Stimulated activated naive CD4-positive, alpha-beta T cell treated with Interleukin-2 at 50 U/mL for 16 hours (primary cell): ENCODE measurements around the gene SLC2A4.

Experiments used
- DNase-seq: peaks from one replicate; lab custom pipeline; 2025; lab: John Stamatoyannopoulos, UW

Gene SLC2A4

DNA sequence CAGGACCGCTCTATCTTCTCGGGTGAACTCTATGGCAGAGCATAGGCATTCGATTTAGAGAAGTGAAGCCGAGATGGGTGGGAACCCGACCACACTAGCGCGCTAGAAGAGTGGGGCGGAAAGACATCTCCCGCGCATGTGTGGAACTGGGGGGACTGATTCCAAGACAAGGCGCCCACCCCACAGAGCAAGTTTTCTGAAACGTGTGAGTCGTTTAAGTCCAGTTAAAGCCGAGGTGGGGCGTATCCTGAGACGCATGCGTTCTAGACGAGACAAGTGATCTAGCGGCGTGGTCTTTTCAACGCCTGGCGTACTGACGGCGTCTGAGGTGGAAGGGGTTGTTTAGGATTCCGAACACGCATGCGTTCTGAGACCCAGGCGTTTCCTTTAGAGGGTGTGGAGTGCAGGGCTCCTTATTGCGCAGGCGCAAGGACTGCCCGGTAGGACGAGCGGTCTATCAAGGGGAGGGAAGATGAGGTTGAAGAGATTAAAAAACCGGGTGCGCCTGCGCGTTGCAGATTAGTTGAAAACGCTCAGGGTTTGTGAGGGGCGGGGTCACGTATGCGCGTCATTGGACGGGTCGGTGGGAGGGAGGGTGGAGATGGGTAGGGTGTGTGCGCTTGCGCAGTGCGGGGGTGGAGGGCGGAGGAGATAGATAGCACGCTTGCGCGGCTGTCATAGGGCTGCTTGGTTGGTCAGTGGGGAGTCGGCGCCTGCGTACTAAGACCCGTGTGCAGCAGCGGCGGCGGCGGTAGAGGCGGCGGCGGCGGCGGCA is 25.6 kb downstream of the SLC2A4 start, which contains the start of gene EIF5A:
Gene EIF5A, plus strand, starts transcription at position 718 of the 775 bp plus-strand sequence. CDS start 2,008 bp downstream, outside the sequence.
- DNase-seq = peak; percentile 100

DNA sequence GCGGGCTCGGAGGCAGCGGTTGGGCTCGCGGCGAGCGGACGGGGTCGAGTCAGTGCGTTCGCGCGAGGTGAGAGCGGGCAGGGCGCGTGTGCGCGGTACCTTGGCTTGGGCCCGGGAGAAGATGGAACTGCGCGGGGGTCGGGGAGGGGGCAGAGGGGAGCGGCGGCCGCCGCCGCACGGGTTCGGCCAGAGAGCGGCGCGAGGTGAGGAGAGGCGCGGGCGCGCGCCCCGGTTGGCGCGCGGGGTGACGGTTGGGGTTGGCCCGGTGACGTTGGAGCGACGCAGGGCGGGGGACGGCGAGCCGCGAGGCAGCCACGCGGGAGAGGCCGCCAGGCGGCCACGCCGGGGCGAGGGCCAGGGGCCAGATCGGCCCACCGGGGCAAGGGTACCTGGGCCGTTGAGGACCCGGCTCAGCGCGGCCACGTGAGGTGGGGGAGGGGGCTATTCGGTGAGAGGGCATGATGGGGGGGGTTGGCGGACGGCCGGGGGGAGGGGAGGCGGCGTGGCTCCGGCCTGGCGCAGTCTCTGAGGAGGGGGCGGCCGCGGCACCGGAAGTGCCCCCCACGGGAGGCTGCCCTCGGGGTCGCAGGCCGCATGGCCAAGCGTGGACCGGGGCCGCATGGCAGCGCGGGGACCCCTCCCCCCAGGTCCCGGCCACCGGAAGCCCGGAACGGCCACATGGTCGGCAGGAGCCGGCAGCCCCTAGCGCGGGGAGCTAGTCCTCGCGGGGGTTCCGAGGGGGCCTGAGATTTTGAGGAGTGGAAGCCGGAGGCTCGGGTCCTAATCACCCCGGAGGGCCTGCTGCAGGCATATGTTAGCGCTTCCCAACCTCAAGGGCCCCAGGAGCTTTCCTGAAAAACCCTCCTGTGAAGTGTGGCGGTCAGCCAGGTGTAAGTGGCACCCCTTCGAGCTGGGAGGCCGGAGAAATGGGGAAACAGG is 26.4 kb downstream of the SLC2A4 start:
- DNase-seq = peak; percentile 45

DNA sequence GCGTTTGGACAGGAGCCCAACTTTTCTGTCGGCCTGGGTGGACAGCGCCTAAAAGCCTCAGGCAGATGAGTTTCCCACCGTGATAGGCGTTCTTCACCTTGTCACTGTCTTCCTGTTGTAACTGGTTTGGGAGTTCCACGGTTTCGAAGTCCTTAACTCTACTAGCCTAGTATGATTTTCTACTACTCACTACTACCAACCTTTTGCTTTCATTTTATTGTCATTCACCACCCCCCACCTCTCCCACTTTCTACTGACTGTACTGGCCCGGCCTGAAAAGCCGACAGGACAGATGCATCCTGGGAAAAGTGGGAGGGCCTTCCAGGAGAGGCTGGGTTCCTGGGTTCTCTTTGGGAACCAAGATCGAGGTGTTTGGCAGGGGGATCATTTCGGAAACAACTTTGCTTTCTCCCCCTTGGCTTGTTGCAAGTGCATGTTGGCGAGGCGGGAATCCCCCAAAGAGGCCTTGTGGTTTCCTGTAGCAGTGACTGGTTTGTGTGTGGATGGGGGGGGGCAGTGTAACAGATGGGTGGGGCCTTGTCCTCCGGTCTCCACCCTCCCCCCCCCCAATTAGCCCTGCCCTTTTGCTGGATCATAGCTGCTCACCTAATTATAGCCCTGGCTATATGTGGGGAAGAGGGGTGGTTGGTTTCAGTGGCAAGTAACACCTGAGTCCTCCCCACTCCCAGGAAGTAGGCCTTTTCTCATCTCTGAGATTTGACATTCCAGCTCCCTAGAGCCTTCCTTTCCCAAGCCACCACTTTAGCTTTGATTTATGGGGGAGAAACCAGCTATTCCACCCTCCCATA is 27.3 kb downstream of the SLC2A4 start:
- peak; percentile 90 for DNase-seq

DNA sequence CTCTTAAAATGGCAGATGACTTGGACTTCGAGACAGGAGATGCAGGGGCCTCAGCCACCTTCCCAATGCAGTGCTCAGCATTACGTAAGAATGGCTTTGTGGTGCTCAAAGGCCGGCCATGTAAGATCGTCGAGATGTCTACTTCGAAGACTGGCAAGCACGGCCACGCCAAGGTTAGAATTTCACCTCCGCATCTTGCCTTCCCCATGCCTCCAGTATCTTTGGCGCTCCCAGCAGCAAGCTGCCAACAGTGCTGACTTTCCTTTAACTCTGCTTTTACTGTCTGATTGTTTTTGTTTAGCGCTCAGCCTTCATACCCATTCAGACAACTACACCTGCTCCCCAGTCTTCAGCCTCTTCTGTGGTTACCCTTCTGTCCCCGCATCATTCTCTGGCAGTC is 28.1 kb downstream of the SLC2A4 start:
- no peak for DNase-seq

DNA sequence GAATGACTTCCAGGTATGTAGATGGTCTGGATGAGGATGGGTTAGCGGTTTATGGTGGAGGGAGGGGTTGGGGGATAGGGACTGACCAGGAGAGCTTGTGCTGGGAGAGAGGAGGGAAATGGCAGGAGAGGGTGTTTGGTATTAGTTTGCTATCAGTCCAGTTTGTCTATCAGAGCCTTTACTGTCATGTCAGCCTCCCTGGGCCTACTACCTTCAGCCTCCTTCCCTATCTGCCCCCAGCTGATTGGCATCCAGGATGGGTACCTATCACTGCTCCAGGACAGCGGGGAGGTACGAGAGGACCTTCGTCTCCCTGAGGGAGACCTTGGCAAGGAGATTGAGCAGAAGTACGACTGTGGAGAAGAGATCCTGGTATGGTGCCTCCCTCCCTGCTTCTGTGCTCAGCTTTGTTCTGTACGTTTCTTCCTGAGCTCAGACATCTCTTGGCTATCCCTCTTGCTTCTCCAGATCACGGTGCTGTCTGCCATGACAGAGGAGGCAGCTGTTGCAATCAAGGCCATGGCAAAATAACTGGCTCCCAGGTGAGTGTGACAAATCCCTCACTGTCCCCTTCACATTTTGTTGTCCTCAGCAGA is 29.7 kb downstream of the SLC2A4 start:
- DNase-seq = no peak

DNA sequence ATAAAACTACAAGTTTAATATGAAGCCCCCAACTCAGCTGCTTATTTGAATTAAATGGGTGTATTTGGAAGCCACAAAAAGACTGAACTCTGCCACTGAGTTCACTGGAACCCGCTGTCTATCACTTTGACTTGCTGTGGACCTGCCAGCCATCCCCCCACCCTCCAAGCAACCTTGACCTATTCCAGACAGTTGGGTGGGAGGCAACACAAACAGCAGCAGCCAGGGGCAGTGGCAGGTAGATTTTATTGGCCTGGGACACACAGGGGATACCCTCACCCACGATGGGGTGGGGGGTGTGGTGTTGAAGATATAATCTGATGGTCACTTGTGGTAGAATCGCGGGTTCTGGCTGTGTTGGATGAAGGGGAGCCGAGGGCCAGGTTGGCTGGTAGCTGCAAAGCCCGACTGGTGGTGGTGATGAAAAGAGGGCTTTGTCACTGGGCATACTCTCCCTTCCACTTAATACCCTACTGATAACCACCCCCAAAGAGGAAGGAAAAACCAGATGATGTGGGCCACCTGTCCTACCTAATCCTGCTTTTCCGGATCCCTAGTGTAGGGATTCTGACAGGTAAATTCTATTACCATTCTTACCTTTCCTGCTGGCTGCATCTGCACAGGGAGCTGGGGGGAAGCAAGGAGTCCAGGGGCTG is 31.0 kb downstream of the SLC2A4 start:
- no peak for DNase-seq

DNA sequence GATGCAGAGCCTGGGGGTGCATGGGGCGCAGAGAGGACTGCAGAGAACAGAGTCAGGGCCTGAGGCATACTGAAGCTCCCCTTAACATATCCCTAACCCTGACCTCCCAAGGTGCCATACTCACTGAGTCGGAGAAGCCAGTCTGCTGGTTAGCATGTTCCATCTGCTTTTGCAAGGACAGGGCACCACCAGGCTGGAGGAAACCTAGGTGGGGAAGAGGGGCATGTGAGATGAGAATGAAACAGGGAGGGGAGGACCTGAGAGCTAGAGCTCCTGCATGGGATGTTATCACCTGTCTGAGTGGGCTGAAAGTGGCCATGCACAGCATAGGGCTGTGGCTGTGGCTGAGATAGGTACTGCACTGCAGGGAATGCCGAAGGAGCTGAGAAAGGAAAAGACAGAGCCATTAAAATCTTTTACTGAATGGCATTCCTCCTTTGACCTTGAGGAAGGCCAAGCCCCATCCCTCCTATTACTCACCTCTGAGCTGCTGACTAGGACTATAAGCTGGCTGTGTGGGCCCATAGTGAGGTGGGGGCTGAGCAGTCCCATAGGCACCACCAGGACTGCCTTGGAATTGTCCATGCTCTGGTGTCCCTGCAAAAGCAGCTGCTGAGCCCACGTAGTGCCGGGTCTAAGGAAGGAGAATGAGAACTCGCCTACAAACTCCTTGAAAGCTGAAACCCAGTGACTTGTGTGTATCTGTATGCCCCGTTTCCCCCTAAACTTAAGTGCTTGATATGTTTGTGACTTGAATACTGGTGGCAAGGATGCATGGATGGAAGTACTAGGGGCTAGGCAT is 31.8 kb downstream of the SLC2A4 start:
- DNase-seq = no peak

DNA sequence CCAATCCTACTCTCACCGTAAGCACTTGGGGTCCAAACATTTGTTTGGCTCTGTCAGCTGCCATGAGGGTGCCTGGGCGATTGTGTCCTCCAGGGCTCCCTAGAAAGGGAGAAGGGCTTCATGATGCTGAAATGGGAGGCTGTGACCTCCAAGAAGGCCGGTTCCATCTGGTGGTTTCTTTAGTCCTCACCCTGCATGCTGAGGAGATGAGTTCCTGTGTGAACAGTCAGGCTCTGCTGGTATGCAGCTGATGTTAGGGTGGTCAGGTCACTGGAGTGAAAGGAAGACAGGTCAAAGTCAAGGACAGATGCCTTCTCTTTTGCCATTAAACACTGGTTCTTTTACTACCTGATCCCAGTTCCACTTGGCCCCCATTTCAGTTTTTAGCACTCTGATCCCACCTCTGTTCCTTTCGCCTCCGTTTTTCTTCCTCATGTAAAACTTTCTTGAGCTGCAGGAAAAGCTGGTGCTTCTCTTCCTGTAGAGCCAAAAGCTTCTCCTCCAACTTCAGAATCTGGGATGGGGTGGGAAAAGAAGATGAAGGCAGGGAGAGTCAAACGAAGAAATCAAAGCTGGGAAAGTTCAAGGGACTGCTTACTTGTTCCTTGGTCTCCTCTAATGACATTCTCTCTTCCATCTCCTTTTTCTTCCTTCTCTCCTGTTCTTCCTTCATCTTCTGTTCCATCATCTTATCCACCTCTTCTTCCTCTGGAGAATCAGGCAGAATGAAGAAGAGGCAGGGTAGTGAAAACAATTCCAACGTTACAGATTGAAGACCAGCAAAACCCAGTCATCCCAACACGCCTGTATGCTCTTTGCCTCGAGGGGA is 32.6 kb downstream of the SLC2A4 start:
- no peak for DNase-seq

DNA sequence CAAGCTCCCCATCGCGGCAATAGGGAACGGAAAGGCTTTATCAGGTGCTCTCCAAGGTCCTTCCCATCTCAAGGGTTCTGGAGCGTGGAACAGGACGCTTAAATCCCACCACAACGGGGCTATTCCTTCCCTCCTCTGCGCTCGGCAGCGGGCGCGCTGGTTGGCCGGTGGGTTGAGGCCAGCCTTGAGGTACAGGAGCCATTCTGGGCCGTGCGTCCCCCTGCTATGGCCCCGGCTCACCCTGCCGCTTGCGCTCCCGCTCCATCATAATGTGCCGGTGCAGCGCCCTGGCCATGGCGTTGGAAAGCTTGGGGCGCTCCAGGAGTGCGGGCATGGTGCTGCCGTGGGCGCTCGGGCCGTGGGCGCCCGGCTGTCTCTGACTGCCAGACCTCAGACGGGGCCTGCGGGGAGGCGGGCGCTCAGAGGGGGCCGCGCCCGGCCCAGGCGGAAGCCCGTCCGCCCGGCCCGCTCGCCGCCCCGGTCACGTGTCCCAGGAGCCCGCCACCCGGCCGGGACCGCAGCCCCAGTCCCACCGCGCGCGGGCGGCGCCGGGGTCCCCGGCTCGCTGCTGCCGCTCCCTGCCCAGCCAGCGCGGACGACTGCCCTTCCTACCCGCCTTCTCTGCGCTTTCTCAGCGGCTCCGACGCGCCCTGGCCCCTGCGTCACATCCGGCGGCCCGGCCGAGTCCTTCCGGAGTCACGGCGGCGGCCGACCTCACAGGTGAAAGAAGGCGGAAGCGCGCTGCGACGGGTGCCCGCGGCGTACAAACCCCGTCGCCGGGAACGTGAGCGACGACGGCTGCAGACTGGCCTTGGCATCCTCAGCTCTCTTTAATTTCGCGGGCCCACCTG is 33.4 kb downstream of the SLC2A4 start, which contains the start of gene GPS2:
Gene GPS2, minus strand, starts transcription at position 642 of the 851 bp plus-strand sequence. Its CDS starts 308 bp downstream, at position 334.
- DNase-seq = peak; percentile 90

DNA sequence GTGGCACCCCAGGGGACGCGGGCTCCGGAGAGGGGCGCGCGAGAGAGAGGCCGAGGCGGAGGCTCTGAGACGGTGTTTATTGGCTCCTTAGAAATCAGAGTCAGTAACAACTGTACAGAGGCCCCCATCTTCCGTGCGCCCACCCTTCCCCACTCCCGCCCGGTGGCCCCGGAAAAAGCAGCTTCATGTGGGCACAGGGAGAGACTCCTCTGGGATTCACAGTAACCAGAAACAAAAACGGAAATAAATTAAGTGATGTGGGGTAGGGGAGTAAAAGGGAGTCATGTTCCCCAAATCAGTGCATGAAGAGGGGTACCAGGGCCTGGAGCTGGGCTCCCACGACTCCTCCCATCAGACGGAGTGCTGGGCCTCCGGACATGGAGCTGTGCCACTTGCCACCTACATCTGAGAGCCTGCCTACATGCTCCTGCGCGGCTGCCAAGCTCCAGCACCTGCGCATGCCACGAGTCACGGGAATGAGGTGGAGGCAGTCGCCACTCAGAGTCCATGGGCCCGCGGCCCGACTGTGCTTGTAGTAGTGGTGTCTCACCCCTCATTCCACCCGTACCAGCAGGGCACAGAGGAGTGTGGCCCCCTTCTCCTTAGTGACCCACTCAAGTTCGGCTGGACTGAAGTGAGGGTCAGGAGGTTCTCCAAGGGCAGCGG is 34.2 kb downstream of the SLC2A4 start:
- DNase-seq = no peak

DNA sequence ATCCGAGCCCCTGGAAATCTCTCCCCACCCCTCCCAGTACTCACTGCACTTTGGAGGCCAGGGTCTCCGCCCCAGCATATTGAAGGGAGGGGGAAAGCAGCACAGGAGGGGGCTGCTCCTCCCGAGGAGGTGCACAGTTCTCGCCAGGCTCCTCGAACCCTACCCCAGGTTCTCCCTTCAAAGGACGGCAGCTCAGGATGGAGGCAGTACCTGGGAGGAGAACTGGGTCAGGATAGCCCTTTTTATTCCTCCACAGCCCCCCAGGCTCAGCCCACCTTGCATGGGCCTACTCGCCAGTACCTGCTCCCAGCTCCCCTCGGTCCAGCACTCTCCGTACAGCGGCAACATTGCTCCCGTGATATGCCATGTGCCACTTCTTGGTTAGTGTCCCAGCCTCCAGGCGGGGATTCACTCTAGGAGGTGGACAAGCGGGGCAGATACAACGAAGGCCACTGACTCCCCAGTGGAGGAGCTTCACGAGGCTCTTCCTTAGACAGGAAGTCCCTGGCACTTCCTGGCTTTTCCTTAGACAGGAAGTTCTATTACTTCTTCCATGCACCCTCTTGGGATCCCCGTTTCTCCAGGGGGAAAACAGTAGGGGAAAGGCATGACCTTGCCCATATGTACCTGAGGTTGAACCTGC is 35.8 kb downstream of the SLC2A4 start:
- no peak for DNase-seq

DNA sequence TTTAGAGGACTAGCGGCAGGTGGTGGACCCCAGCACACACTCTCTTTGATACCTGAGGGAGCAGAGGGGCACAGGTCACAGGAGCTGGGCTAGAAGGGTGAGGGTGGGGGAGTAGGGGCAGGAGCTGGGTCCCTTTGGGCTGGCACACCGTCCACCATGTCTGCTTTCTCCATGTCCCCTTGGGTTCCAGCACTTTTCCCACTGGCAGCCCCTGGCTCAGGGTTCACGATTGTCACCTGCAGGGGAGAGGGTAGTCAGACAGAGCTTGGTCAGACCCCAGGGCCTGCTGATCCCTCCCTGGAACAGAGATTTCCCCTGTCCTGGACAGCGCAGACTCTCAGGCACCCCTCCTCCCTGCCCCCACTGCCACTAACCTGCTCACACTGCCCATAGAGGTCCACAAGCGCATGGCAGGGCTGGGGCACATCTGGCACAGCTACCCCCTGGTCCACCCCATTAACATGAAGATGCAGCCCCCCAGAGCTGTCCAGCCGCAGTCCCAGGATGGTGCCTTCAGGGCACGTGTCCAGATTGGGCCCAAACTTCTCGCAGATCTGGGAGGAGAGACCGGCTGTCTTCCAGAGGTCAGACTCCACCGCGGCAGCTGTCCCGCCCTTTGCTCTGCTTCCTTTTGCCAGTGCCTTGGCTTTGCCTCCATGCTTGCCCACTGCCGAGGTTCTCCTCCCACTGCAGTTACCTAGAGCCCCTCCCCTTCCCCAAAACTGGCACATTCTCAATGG is 36.8 kb downstream of the SLC2A4 start:
- DNase-seq = no peak

DNA sequence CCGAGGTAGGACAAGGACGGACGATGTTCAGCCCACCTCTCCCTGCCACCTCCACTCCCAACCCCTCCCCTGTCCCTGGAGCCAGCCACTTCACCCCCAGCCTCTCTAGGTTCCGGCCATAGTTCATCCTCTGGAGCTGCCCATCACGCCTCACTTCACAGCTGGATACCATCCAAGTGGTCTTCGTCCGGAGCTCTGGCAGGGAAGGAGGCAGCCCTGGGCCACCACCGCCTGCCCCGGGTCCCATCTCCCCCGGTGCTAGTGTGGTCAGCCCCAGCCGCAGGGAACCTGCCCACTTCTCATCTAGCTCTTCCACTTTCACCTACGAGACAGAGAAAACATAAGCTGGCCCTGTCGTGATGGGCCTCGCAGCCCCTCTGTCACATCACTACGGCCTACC is 39.9 kb downstream of the SLC2A4 start:
- DNase-seq = no peak

DNA sequence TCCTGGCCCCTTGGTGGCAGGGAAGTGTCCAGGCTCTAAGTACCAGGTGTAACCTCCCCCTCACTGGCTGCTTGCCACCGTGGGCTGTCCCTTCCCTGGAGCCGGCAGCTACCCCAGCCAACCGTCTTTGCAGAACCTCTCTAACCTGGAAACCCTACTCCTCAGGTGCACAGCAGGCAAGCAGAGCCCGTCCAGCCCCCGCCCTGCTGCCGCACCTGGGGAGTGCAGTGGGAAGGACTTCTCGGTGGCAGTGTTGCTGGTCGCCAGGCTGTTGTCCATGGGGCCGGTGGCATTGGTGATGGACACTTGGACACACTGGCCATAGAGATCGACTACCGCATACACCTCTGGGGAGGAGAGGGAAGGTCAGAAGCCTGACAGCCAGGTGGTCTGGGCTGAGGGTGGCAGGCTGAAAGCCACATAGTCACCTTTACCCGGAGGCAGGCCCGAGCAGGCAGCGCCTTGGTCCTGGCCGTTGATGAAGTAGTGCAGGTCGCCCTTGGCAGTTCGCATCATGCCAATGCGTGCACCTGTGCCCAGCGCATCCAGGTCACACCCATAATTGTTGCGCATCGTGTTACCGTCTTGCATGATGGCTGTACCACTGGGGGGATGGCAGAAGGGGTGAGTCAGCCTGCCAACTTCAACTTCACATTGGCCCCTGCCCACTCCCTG is 41.1 kb downstream of the SLC2A4 start:
- DNase-seq = no peak

DNA sequence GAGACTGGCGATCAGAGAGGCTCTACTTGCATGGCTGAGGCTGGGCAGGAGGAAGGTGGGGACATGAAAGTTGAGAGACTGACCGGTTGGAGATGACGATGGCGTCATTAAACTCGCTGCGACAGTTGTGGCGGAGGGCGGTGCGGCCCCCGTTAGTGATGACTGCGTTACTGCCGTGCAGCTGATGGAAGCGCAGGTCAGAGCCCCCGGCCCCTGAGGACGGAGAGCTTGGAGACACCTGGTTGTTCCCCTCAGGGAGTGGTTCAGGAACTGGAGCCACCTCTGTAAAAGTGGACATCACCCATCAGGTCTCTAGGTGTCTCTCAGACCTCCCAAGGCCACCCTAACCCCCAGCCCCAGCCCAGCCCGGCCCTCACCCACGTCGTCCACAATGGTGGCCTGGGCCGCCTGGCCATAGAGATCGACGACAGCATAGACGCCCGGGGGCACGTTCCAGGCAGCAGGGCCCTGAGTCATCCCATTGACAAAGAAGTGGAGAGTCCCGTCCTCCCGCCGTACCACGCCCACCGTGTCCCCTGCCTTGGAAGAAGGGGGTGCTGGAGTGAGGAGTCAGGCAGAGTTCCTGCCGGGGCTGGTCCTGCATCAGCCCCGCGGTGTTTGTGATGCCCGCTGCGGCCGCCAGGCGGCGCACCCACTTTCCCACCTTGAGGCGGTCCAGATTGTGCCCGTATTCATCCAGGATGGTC is 42.4 kb downstream of the SLC2A4 start:
- peak; percentile 42 for DNase-seq
